Upper lobe of right lung (tissue), 1 donor: ENCODE data around the gene USP9X. TPM values are rescaled to one million over a fixed set of nuclear protein-coding genes. Genes with fewer than 3 reads are reported as not detected.

Source experiments
- ATAC-seq: fragments of 200-7000 bp; cut with Tn5 transposase; one replicate; pipeline ENCODE4 v1.9.1; 2020; ENCODE audit warnings: mild to moderate bottlenecking, moderate library complexity
- DNase-seq: peaks from one replicate; pipeline ENCODE4 v3.0.0-alpha.2; 2020
- H3K27ac ChIP-seq: fragments of 200-600 bp; one replicate; pipeline ENCODE4 v1.8.0; 2022
- H3K27me3 ChIP-seq: fragments of 200-600 bp; one replicate; pipeline ENCODE4 v1.8.0; 2022; ENCODE audit warnings: mild to moderate bottlenecking
- H3K36me3 ChIP-seq: fragments of 200-600 bp; one replicate; pipeline ENCODE4 v1.8.0; 2022
- H3K4me1 ChIP-seq: fragments of 200-600 bp; one replicate; pipeline ENCODE4 v1.8.0; 2022
- H3K4me3 ChIP-seq: fragments of 200-600 bp; one replicate; pipeline ENCODE4 v1.8.0; 2022; ENCODE audit warnings: mild to moderate bottlenecking
- H3K9me3 ChIP-seq: fragments of 200-600 bp; one replicate; pipeline ENCODE4 v1.8.0; 2022
- intact Hi-C: fragments of 100-400 bp; cut with DNase I; formaldehyde crosslinking; loops from one replicate; pipeline ENCODE4 v1.11.0; 2022
- total RNA-seq: library from RNA; stranded (reverse); fragmentation: NEBNext Ultra II Directional; extraction: Animal tissue kit (Norgen Biotek cat#: 25700); gene quantifications from one replicate; pipeline ENCODE4 v1.2.1, GENCODE V29; 2021
- TF ChIP-seq, protein P1 (sequence below): fragments of 200-600 bp; IDR thresholded peaks from one replicate; pipeline ENCODE4 v1.8.0; 2022; ENCODE audit warnings: antibody characterized with exemption
- donor health status: DM: no; HTN: yes; CAD: no; lungs with severe emphysema.

USP9X gene
- total RNA-seq, 1 donor from 2014 or later, result 71.5 TPM

DNA sequence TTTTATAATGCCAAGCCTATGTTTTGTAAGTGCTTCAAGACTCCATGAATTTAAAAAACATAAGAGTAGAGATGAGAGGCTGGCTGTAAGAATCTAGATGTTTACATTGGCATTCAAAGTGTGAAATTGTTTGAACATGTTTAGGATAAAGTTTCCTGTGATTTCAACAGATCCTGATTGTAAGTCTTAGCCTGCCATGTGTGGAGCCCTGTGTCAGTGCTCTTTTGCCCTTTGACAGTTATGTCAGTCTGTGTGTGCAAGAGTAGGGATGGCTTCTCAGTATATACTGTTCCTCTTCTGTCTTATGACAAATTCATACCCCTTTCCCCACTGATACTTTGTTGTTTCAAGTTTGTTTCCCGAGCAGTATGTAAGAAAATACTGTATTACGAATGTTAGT lies 68.2 kb downstream of the USP9X start:
- TF ChIP-seq, protein P1, sequence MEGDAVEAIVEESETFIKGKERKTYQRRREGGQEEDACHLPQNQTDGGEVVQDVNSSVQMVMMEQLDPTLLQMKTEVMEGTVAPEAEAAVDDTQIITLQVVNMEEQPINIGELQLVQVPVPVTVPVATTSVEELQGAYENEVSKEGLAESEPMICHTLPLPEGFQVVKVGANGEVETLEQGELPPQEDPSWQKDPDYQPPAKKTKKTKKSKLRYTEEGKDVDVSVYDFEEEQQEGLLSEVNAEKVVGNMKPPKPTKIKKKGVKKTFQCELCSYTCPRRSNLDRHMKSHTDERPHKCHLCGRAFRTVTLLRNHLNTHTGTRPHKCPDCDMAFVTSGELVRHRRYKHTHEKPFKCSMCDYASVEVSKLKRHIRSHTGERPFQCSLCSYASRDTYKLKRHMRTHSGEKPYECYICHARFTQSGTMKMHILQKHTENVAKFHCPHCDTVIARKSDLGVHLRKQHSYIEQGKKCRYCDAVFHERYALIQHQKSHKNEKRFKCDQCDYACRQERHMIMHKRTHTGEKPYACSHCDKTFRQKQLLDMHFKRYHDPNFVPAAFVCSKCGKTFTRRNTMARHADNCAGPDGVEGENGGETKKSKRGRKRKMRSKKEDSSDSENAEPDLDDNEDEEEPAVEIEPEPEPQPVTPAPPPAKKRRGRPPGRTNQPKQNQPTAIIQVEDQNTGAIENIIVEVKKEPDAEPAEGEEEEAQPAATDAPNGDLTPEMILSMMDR, result no peak
- DNase-seq (no peak), ATAC-seq (no peak)

GRCh38 chrX:41153957-41154356 lies 68.7 kb downstream of the USP9X start:
- H3K36me3 ChIP-seq, result peaks cover 50% of the 10 kb centered on the region
- H3K4me1 ChIP-seq, result no peaks in the 10 kb centered on the region
- intact Hi-C loops, result no loop called here
- H3K9me3 ChIP-seq, result no peaks in the 10 kb centered on the region
- H3K27ac ChIP-seq, result no peak overlapping the region
- no peak for ATAC-seq
- DNase-seq, result no peak
- TF ChIP-seq, protein P1, result no peak
- no peak overlapping the region for H3K4me3 ChIP-seq
- no peaks in the 10 kb centered on the region for H3K27me3 ChIP-seq

More for the DNA sequence above, 68.2 kb downstream of the USP9X start:
- H3K27ac ChIP-seq, result no peak overlapping the region
- H3K4me1 ChIP-seq, result no peaks in the 10 kb centered on the region
- no peaks in the 10 kb centered on the region for H3K27me3 ChIP-seq
- no peak overlapping the region for H3K4me3 ChIP-seq
- intact Hi-C loops, result no loop called here
- peaks cover 55% of the 10 kb centered on the region for H3K36me3 ChIP-seq
- H3K9me3 ChIP-seq, result no peaks in the 10 kb centered on the region

DNA sequence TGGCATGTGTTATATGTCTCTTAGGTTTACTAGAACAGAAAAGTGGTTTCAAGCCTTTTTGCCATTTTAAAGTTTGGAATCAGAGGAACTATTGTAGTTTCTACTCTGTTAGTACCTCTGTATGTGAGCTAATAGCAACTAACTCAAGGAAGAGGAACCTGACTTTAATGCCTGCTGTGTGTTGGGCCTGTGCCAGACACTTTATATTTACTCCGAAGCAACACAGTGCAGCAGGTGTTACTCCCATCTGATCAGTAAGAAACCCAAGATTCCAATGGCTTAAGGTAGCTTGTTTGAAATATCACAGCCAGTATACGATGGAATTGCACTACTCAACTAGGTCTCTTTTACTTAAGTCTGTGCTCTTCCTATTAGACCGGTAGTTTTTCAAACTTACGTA lies 79.2 kb downstream of the USP9X start:
- H3K36me3 ChIP-seq, result peaks cover 17% of the 10 kb centered on the region
- DNase-seq (no peak), ATAC-seq (no peak)
- H3K27ac ChIP-seq, result no peak overlapping the region
- no peaks in the 10 kb centered on the region for H3K27me3 ChIP-seq
- H3K9me3 ChIP-seq, result no peaks in the 10 kb centered on the region
- TF ChIP-seq, protein P1, result no peak
- H3K4me1 ChIP-seq, result no peaks in the 10 kb centered on the region
- no peak overlapping the region for H3K4me3 ChIP-seq
- intact Hi-C loops, result no loop called here

- intact Hi-C loops, result no loop called here
- H3K9me3 ChIP-seq, result no peaks in the 10 kb centered on the region
- no peak overlapping the region for H3K4me3 ChIP-seq
- no peak overlapping the region for H3K27ac ChIP-seq
- peaks cover 52% of the 10 kb centered on the region for H3K36me3 ChIP-seq
- DNase-seq (no peak), ATAC-seq (no peak)
- H3K27me3 ChIP-seq, result no peaks in the 10 kb centered on the region
- TF ChIP-seq, protein P1, result no peak
- H3K4me1 ChIP-seq, result no peaks in the 10 kb centered on the region
These were observed 82.6 kb downstream of the USP9X start for GRCh38 chrX:41167888-41168287.

DNA sequence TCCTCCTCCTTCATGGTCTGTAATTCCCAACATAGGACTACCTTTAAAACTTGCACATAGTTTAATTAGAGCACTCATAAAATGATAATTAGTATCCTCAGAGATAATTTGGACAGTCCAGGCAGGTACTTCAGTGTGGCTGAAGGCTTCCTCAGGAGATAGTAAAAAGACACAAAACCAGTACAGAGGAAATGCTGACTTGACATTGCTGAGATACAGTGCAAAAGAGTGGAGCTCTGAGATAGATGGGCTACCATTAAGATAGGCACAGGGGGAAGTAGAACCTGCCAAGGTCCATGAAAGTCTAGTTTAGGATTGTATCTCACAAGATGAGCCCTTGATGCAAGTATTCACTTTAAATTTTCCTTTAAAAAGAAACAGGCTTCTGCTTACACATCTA lies 91.0 kb downstream of the USP9X start:
- TF ChIP-seq, protein P1, result no peak
- intact Hi-C loops, result no loop called here
- no peaks in the 10 kb centered on the region for H3K9me3 ChIP-seq
- ATAC-seq, result no peak
- H3K27me3 ChIP-seq, result no peaks in the 10 kb centered on the region
- DNase-seq, result no peak
- H3K4me1 ChIP-seq, result peaks cover 4% of the 10 kb centered on the region
- H3K36me3 ChIP-seq, result peaks cover 27% of the 10 kb centered on the region
- H3K4me3 ChIP-seq, result no peak overlapping the region
- H3K27ac ChIP-seq, result no peak overlapping the region

GRCh38 chrX:41177297-41177696 lies 92.1 kb downstream of the USP9X start:
- no peak for DNase-seq
- peaks cover 16% of the 10 kb centered on the region for H3K36me3 ChIP-seq
- intact Hi-C loops, result no loop called here
- H3K4me3 ChIP-seq, result no peak overlapping the region
- ATAC-seq, result no peak
- no peaks in the 10 kb centered on the region for H3K9me3 ChIP-seq
- H3K27ac ChIP-seq, result no peak overlapping the region
- TF ChIP-seq, protein P1, result no peak
- peaks cover 4% of the 10 kb centered on the region for H3K4me1 ChIP-seq
- H3K27me3 ChIP-seq, result no peaks in the 10 kb centered on the region
